ENCODE data around the gene CAMK2N1.
"Not testable (repeated sequence)": the region's sequence is repeated elsewhere in the genome, so short reads cannot be mapped to it uniquely, and the experiment has no call there.

The CAMK2N1 gene

DNA sequence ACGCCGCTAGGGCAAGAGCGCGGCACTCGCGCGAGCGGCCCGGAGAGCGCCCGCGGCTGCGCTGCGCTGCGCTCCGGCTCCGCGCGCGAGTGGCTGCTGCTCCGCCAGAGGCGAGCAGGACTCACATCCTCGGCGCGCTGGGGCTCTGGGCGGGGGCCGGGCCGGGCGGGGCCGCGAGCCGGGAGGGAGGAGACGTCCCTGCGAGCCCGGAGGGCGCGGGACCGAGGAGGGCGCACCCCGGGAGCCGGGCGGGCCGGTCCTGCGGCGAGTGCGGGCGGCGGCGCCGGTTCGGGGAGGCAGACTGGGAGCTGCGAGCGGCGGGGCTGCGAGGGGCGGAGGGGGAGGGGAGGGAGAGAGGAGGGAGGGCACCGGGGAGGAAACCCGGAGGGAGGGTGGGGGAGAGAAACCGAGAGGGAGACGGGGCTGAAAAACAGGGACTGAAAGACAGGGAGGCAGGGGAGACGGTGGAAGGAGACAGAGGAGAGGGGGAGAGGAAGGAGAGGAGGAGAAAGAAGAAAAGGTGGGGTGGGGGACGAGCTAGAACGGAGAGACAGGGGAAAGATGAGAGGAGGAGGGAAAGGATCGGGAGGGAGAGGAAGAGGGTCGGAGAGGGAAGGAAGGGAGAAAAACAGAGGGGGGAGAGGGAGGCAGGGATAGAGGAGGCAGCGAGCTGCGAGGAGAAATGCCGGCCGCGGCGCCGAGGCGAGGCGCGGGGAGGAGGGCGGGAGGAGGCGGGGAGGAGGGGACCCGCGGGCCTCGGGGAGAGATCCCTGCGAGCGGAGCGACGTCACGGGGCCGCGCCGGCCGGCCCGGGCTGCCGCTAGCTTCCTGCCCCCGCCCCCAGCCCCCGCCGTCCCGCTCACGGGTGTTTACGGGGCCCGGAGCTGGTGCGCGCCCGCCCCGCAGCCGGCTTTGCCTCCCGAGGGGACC is at the start of gene CAMK2N1:
Gene CAMK2N1 (minus strand): TSS at position 684 of the 930 bp plus-strand sequence. CDS start 831 bp downstream, outside the sequence.
- DNase-seq, result no peak

DNA sequence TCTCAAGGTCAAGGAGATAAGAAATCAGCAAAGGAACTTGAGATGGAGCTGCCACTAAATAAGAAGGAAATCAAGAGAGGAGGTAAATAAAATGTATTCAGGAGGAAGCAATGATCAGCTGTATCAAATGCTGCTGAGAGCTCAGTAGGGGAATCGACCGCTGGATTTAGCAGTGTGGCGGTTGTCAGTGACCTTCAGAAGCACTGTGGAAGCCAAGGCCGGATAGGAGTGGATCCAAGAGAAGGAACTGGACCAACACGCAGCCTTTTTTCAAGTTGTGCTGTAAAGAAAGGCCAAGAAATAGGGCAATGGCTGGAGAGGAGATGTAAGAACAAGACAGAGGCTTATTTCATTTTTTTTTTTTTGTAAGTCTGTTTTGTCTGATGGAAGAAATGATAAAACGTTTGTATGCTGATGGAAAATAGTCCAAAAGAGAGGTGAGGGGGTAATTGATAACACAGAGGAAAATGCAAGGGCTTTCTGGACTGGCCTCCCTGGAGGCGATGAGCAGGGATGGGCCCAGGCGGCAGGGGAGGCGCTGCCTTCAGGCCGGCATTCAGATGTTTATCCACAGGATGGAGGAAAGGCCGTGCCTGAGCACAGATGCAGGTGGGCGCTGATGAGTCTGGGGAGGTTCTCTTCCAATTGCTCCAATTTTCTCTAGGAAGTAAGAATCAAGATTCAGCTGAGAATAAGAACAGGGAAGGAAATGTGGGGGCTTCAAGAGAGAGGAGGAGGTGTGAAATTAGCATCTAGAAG is 48.8 kb upstream of the CAMK2N1 start:
- no peak for DNase-seq

- DNase-seq, result no peak
Observed at GRCh38 chr1:20533635-20534034, 47.6 kb upstream of the CAMK2N1 start.

DNA sequence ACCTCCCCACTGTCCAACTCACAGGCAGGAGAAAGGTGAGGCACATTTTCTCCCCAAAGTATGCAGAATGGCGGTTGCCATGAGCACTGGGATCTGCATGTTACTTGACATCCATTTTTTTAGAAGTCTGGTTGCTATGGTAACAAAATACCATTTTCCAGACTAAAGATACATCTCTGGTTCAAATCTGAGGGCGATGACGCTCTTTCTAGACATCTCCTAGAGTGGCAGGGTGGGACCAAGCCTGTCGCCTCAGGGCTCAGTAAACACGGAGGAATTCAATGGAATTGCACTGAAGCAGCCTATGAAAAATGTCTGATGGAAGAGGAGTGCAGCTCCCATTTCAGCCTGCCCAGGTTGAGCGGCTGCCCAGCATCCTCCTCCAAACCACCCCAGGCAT is 44.9 kb upstream of the CAMK2N1 start:
- DNase-seq, result no peak

GRCh38 chr1:20530306-20530705 is 44.3 kb upstream of the CAMK2N1 start:
- no peak for DNase-seq

- DNase-seq, result no peak
Observed at GRCh38 chr1:20528221-20528620, 42.2 kb upstream of the CAMK2N1 start.

DNA sequence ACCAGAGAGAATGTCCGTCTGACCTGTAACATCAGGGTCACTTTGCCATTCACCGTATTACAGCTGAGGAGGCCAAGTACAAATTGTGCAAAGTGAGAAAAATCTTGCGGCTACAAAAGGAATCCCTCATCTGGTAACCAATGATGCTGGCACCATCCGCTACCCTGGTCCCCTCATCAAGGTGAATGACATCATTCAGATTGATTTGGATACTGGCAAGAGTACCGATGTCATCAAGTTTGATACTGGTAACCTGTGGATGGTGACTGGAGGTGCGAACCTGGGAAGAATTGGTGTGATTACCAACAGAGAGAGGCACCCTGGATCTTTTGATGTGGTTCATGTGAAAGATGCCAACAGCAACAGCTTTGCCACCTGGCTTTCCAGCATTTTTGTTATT is 40.3 kb upstream of the CAMK2N1 start:
- DNase-seq, result no peak

DNA sequence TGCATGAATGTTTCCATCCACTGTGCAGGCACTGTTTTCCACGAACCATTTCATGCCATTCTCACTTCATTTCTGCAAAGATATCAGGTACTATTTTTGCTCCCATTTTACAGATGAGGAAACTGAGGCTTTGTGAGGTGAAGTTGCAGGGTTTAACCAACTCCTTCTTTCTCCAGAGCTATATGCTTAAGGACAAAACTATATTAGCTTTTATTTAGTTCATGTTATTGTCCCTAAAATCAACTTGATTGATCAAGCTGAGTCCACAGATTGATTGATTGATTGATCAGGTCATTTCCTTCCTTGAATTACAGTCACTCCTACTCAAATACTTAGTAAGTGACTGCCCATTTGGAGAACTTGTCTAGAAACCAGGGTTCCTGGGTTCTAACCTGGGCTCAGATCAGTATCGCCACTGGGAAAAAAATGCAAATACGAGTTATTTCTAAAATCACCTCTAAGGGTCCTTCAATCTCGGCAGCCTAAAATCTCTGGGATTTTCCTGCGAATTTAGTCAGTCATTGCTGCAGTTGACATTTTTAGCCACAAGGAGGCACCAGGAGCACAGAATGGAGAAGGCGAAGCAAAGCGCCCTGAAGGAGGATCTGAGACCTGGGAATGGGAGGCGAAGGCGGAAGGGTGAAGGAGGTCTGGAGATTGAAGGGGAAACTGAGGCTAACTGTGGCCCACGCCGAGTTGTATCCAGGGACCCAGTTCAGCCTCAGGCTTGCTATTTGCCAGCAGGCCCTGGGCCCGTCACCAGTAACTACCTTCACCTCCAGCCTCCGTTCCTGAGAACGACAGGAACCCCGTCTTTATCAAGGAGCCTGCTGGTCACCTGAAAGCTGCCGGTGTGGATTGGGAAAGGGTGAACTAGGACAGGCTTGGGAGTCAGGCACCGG is 36.2 kb upstream of the CAMK2N1 start:
- DNase-seq, result peak; percentile 15 to 40

DNA sequence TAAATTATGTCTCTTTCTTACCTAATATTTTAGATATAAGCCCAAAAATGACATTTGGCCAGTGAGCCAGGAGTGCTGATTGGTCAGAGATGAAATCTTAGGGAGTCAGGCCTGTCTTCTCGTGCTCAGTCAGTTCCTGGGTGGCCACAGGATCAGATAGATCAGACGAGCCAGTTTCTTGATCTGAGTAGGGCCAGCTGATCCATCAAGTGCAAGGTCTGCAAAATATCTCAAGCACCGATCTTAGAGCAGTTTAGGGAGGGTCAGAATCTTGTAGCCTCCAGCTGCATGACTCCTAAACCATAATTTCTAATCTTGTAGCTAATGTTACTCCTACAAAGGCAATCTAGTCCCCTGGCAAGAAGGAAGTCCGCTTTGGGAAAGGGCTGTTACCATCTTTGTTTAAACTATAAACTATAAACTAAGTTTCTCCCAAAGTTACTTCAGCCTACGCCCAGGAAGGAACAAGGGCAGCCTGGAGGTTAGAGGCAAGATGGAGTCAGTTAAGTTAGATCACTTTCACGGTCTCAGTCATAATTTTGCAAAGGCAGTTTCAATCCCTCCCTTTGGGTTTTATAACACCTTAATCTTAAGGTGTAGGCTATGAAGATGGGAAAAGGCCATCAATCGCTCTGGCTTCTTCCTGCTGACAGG is 33.7 kb upstream of the CAMK2N1 start:
- not testable (repeated sequence) for DNase-seq

- DNase-seq, result no peak
Observed at GRCh38 chr1:20511518-20512428, 25.8 kb upstream of the CAMK2N1 start.

- no peak for DNase-seq
Observed at GRCh38 chr1:20508411-20508771, 22.4 kb upstream of the CAMK2N1 start.

DNA sequence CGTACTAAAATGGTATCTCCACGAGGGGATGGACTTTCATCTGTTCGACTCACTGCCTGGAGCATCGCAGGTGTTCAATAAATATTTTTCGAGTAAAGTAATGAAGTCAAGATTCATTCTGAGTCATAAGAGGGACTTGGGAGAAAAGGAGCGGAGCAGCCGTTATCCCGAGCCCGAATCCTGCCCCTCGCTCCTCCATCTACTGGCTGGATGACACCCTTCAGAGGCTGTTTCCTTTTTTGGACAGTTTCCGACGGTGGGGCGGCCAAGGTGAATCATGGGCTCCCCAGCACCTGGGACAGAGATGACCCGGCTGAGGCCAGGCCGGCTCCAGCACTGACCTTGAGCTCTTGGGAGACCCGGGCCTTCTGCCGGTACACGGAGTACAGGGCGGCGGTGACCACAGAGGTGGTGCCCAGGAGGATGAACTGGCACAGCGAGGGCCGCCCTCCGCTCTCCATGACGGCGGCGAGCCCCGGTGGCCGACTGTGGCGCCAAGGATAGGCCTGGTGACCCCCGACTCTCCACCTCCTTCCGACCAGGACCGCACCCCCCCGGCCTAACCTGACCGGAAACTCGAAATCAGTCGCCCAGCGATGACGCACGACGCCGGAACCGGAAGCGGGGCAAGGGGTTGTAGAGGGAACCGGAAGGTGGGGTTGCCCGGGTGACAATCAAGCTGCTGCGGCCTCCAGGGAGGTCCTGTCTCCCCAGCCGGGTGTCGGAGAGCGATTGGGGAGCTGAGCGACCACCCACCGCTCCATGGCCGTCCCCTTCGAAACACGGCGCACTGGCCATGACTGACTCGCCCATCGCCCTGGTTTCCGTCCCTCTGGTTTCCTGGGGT is 21.8 kb upstream of the CAMK2N1 start, which contains the start of gene MUL1:
Gene MUL1 (minus strand): TSS at position 588 of the 847 bp plus-strand sequence. CDS start 127 bp downstream, at position 461.
- DNase-seq, result peak; percentile 75 to 96

- no peak for DNase-seq
Observed at GRCh38 chr1:20507248-20507563, 21.2 kb upstream of the CAMK2N1 start.

GRCh38 chr1:20505488-20505887 is 19.5 kb upstream of the CAMK2N1 start:
- no peak for DNase-seq

DNA sequence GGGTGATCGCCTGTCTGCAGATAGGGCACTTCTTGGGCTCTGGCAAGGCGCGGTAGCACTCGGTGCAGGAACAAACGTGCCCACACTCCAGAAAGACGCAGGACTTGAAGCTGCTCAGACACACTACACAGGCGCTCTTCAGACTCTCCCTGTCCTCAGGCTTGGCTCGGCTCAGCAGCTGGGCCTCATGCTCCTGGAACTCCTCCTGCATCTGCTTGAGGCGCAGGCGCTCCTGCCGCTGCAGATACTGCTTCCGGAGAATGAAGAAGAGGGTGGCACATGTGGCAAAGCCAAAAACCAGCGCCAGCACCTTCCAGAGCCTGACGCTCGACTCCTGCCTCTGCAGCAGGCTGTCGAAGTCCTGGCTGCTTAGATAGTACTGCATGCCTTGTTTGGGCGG is 14.7 kb upstream of the CAMK2N1 start:
- no peak for DNase-seq

- no peak for DNase-seq
Observed at GRCh38 chr1:20499718-20500117, 13.7 kb upstream of the CAMK2N1 start.

GRCh38 chr1:20499105-20499504 is 13.1 kb upstream of the CAMK2N1 start:
- no peak for DNase-seq

GRCh38 chr1:20498116-20498515 is 12.1 kb upstream of the CAMK2N1 start:
- DNase-seq, result no peak

DNA sequence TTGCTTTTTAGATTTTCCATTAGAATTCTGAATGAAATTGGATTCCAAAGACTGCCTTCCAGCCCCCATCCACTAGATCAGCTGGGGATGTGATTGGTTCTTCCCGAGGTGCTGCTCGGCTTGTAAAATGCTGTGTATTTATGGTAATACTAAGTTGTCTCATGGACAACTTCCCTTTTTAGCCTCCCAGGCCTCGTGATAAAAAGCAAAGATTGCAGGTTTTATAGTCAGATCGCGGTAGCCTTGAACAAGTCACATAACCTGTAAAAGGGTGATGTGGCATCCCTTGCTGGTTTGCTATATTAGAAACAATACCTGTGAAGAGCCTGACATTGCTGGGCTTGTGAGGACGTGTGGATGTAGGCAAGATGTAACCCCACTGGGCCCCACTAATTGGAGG is 11.5 kb upstream of the CAMK2N1 start:
- DNase-seq, result no peak

DNA sequence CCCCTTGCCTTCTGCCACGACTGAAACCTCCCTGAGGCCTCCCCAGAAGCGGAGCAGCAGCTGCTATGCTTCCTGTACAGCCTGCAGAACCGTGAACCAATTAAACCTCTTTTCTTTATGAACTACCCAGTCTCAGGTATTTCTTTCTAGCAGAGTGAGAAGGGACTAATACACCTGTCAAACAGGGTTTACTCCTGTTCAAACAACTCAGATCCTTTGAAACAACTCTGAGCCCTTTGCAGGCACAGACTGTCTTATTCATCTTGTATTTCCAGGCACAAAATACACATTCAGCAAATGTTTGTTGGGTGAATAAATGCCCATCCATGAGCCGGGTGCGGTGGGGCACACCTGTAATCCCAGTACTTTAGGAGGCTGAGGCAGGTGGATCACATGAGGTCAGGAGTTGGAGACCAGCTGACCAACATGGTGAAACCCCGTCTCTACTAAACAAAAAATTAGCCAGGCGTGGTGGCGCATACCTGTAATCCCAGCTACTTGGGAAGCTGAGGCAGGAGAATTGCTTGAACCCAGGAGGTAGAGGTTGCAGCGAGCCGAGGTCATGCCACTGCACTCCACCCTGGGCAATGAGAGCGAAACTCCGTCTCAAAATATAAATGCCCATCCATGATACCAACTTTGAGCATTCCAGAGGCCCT is 10.8 kb upstream of the CAMK2N1 start:
- not testable (repeated sequence) for DNase-seq
